DND-41 (cell line): ENCODE data around the gene LTBR.

ENCODE experiments used
- CTCF ChIP-seq: IDR thresholded peaks from 2 replicates; pipeline ENCODE4 v1.5.1; 2012; ENCODE audit warnings: borderline replicate concordance, low read length, moderate library complexity, mild to moderate bottlenecking; ENCODE audit not compliant: poor library complexity, severe bottlenecking; ENCODE audit errors: extremely low read depth
- EZH2 ChIP-seq: IDR thresholded peaks from 3 replicates; pipeline ENCODE4 v1.6.1; 2012; ENCODE audit warnings: borderline replicate concordance, low read depth, mild to moderate bottlenecking, moderate library complexity, low read length, inconsistent platforms; ENCODE audit not compliant: severe bottlenecking

- TF ChIP-seq CTCF (no peak), EZH2 (no peak)
Observed at GRCh38 chr12:6352193-6353173, 31.5 kb upstream of the LTBR start.
